DOHH2 (cell line): ENCODE data around the gene GTF3C1.

Source experiments
- EZH2phosphoT487 ChIP-seq: fragments of 200-600 bp; sonication (generic); IDR thresholded peaks from 2 replicates; pipeline ENCODE4 v1.6.1; 2017; ENCODE audit warnings: borderline replicate concordance, mild to moderate bottlenecking, antibody characterized with exemption, low read length, moderate library complexity, mixed read lengths
- TF ChIP-seq, protein P1 (sequence below): fragments of 200-600 bp; sonication (generic); IDR thresholded peaks from one replicate; pipeline ENCODE4 v1.5.1; 2014; ENCODE audit warnings: antibody characterized with exemption, mild to moderate bottlenecking, low read depth, low read length; ENCODE audit not compliant: poor library complexity, severe bottlenecking

DNA sequence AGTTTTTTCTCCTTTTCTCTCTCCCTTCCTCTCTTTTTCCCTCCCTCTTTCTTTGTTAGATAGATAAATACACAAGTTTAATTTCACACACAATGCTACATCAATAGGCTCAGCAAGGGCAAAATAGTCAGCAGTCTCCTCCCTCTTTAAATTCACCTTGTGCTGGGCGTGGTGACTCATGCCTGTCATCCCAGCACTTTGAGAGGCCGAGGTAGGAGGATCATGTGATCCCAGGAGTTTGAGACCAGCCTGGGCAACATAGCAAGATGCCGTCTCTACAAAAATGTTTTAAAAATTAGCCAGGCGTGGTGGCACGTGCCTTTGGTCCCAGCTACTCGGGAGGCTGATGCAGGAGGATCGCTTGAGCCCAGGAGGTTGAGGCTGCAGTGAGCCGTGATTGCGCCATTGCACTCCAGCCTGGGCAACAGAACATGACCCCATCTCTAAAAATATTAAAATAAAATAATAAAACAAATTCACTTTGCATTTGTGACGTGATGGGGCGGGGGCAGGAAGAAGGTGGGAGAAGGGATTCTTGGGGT is 120.3 kb downstream of the GTF3C1 start:
- TF ChIP-seq, protein P1, sequence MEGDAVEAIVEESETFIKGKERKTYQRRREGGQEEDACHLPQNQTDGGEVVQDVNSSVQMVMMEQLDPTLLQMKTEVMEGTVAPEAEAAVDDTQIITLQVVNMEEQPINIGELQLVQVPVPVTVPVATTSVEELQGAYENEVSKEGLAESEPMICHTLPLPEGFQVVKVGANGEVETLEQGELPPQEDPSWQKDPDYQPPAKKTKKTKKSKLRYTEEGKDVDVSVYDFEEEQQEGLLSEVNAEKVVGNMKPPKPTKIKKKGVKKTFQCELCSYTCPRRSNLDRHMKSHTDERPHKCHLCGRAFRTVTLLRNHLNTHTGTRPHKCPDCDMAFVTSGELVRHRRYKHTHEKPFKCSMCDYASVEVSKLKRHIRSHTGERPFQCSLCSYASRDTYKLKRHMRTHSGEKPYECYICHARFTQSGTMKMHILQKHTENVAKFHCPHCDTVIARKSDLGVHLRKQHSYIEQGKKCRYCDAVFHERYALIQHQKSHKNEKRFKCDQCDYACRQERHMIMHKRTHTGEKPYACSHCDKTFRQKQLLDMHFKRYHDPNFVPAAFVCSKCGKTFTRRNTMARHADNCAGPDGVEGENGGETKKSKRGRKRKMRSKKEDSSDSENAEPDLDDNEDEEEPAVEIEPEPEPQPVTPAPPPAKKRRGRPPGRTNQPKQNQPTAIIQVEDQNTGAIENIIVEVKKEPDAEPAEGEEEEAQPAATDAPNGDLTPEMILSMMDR, result no peak
- no peak for TF ChIP-seq EZH2phosphoT487
